GM23248 (cell line): ENCODE measurements around the gene HRH4. TPM values are rescaled to one million over a fixed set of nuclear protein-coding genes. Genes with fewer than 3 reads are reported as not detected.

Experiments used
- DNase-seq: peaks from one replicate; pipeline ENCODE4 v3.0.0-alpha.2; 2015
- H2AFZ ChIP-seq: fragments of 200-600 bp; sonication (generic); 2 replicates; pipeline ENCODE4 v1.6.1; 2016; ENCODE audit warnings: antibody characterized with exemption
- H3F3A ChIP-seq: fragments of 200-600 bp; sonication (generic); 2 replicates; pipeline ENCODE4 v1.6.1; 2016; ENCODE audit warnings: mild to moderate bottlenecking, antibody characterized with exemption, mixed run types; ENCODE audit not compliant: insufficient read depth
- H3K27ac ChIP-seq: fragments of 200-600 bp; sonication (generic); 2 replicates; pipeline ENCODE4 v1.5.1; 2016; ENCODE audit warnings: mild to moderate bottlenecking
- H3K27me3 ChIP-seq: fragments of 200-600 bp; sonication (generic); replicated peaks from 2 replicates; pipeline ENCODE4 v1.6.1; 2016; ENCODE audit warnings: mild to moderate bottlenecking; ENCODE audit not compliant: insufficient read depth
- H3K36me3 ChIP-seq: fragments of 200-600 bp; sonication (generic); 2 replicates; pipeline ENCODE4 v1.6.1; 2016; ENCODE audit warnings: low read depth, mild to moderate bottlenecking
- H3K4me1 ChIP-seq: fragments of 200-600 bp; sonication (generic); 2 replicates; pipeline ENCODE4 v1.6.1; 2016; ENCODE audit warnings: mild to moderate bottlenecking; ENCODE audit not compliant: insufficient read depth
- H3K4me2 ChIP-seq: fragments of 200-600 bp; sonication (generic); one replicate; pipeline ENCODE4 v1.6.1; 2016; ENCODE audit warnings: mild to moderate bottlenecking; ENCODE audit not compliant: unreplicated experiment
- H3K4me3 ChIP-seq: fragments of 200-600 bp; sonication (generic); 2 replicates; pipeline ENCODE4 v1.5.1; 2016; ENCODE audit warnings: mild to moderate bottlenecking
- H3K79me2 ChIP-seq: fragments of 200-600 bp; sonication (generic); 2 replicates; pipeline ENCODE4 v1.6.1; 2016; ENCODE audit warnings: mild to moderate bottlenecking; ENCODE audit not compliant: insufficient read depth
- H3K9ac ChIP-seq: fragments of 200-600 bp; sonication (generic); 2 replicates; pipeline ENCODE4 v1.6.1; 2016; ENCODE audit warnings: mild to moderate bottlenecking
- H3K9me2 ChIP-seq: fragments of 200-600 bp; sonication (generic); 2 replicates; pipeline ENCODE4 v1.6.1; 2016; ENCODE audit warnings: mixed run types, mild to moderate bottlenecking, moderate library complexity; ENCODE audit not compliant: insufficient read depth
- H3K9me3 ChIP-seq: fragments of 200-600 bp; sonication (generic); one replicate; pipeline ENCODE4 v1.6.1; 2017; ENCODE audit warnings: low read depth
- H4K20me1 ChIP-seq: fragments of 200-600 bp; sonication (generic); 2 replicates; pipeline ENCODE4 v1.6.0; 2016; ENCODE audit not compliant: insufficient read depth
- EZH2 ChIP-seq: fragments of 200-600 bp; sonication (generic); IDR thresholded peaks from 2 replicates; pipeline ENCODE4 v1.6.1; 2018; ENCODE audit warnings: antibody characterized with exemption, mild to moderate bottlenecking; ENCODE audit not compliant: insufficient read depth, poor library complexity, severe bottlenecking
- EZH2phosphoT487 ChIP-seq: fragments of 200-600 bp; sonication (generic); IDR thresholded peaks from 2 replicates; pipeline ENCODE4 v1.6.1; 2018; ENCODE audit warnings: antibody characterized with exemption, moderate library complexity, mild to moderate bottlenecking, low read depth; ENCODE audit not compliant: insufficient read depth
- WGBS, 2 experiments: methylation state at CpG; one replicate each; pipeline ENCODE4 v1.1.6; 2015 to 2017; ENCODE audit warnings: low lambda C conversion rate in 2 of 2, low coverage in 1 of 2; ENCODE audit errors: missing lambda C conversion rate in 2 of 2; 5-methylcytosine and 5-hydroxymethylcytosine counted together
- in situ Hi-C: fragments of 300-500 bp; cut with MboI; formaldehyde crosslinking; loops from 2 replicates; pipeline ENCODE4 v1.15.0; 2020
- polyA plus RNA-seq: library from polyadenylated mRNA; unstranded; fragments of >200 nt; fragmentation: Nextera tagmentation; extraction: Ambion mirVana; gene quantifications from 2 replicates; pipeline ENCODE4 v1.2.1, GENCODE V29; 2016
- total RNA-seq: library from RNA; depleted of rRNA; stranded (reverse); fragments of >200 nt; shearing (Covaris generic); gene quantifications from 2 replicates; pipeline ENCODE4 v1.2.3, GENCODE V29; 2014

Gene HRH4
- total and polyA plus RNA-seq, 2 experiments from 2014 or later = not detected

GRCh38 chr18:24446453-24446852 lies 14.0 kb upstream of the HRH4 start:
- no peak for DNase-seq
- Histone ChIP-seq H3K27ac (no peak overlapping the region), H3K9me3 (no peaks in the 10 kb centered on the region), H4K20me1 (no peaks in the 10 kb centered on the region), H3K9ac (no peak overlapping the region), H3K36me3 (peaks cover 68% of the 10 kb centered on the region), H3K79me2 (no peaks in the 10 kb centered on the region), H3K9me2 (no peaks in the 10 kb centered on the region), H3K4me2 (no peak overlapping the region), H3K4me3 (no peak overlapping the region), H3K4me1 (no peaks in the 10 kb centered on the region), H3F3A (no peaks in the 10 kb centered on the region), H3K27me3 (no peaks in the 10 kb centered on the region), H2AFZ (no peak overlapping the region)
- WGBS, 2 experiments = 97 to 100% methylated on average over 1 of the region's 1 CpG
- in situ Hi-C loops = no loop called here
- TF ChIP-seq EZH2phosphoT487 (no peak), EZH2 (no peak)

GRCh38 chr18:24446953-24447538 lies 13.4 kb upstream of the HRH4 start:
- Histone ChIP-seq H4K20me1 (no peaks in the 10 kb centered on the region), H3K9ac (no peak overlapping the region), H3K4me3 (no peak overlapping the region), H3F3A (no peaks in the 10 kb centered on the region), H2AFZ (no peak overlapping the region), H3K27me3 (no peaks in the 10 kb centered on the region), H3K79me2 (no peaks in the 10 kb centered on the region), H3K4me2 (no peak overlapping the region), H3K27ac (no peak overlapping the region), H3K9me3 (no peaks in the 10 kb centered on the region), H3K4me1 (no peaks in the 10 kb centered on the region), H3K9me2 (no peaks in the 10 kb centered on the region), H3K36me3 (peaks cover 64% of the 10 kb centered on the region)
- TF ChIP-seq EZH2 (no peak), EZH2phosphoT487 (no peak)
- WGBS, 2 experiments = 94 to 96% methylated on average over 1 of the region's 1 CpG
- in situ Hi-C loops = no loop called here
- peak; percentile 13 for DNase-seq

GRCh38 chr18:24447961-24448360 lies 12.5 kb upstream of the HRH4 start:
- TF ChIP-seq EZH2phosphoT487 (no peak), EZH2 (no peak)
- Histone ChIP-seq H3K79me2 (no peaks in the 10 kb centered on the region), H3K27me3 (no peaks in the 10 kb centered on the region), H3K9me3 (no peaks in the 10 kb centered on the region), H3K9ac (no peak overlapping the region), H4K20me1 (no peaks in the 10 kb centered on the region), H3K4me3 (no peak overlapping the region), H3K36me3 (peaks cover 62% of the 10 kb centered on the region), H3K9me2 (no peaks in the 10 kb centered on the region), H3K4me2 (no peak overlapping the region), H3K27ac (no peak overlapping the region), H2AFZ (no peak overlapping the region), H3F3A (no peaks in the 10 kb centered on the region), H3K4me1 (no peaks in the 10 kb centered on the region)
- DNase-seq = no peak
- 90 to 100% methylated on average over 1 of the region's 1 CpG for WGBS, 2 experiments
- in situ Hi-C loops = no loop called here

GRCh38 chr18:24456549-24456948 lies 3.9 kb upstream of the HRH4 start:
- no peaks in the 10 kb centered on the region for H4K20me1 ChIP-seq
- H3K27me3 ChIP-seq = no peaks in the 10 kb centered on the region
- no peaks in the 10 kb centered on the region for H3K79me2 ChIP-seq
- no peaks in the 10 kb centered on the region for H3F3A ChIP-seq
- no peak for DNase-seq
- WGBS, 2 experiments = 87 to 90% methylated on average over 4 of the region's 4 CpGs
- in situ Hi-C loops = no loop called here
- H3K9me3 ChIP-seq = no peaks in the 10 kb centered on the region
- no peaks in the 10 kb centered on the region for H3K4me1 ChIP-seq
- no peak overlapping the region for H3K4me3 ChIP-seq
- H3K9ac ChIP-seq = no peak overlapping the region
- no peaks in the 10 kb centered on the region; the same call in 1 of the 2 replicates for H3K36me3 ChIP-seq
- H3K9me2 ChIP-seq = no peaks in the 10 kb centered on the region
- H2AFZ ChIP-seq = no peak overlapping the region
- TF ChIP-seq EZH2phosphoT487 = no peak
- TF ChIP-seq EZH2 = no peak
- no peak overlapping the region for H3K4me2 ChIP-seq
- no peak overlapping the region for H3K27ac ChIP-seq

- H4K20me1 ChIP-seq = no peaks in the 10 kb centered on the region
- no peaks in the 10 kb centered on the region for H3F3A ChIP-seq
- H3K4me2 ChIP-seq = no peak overlapping the region
- H3K9ac ChIP-seq = no peak overlapping the region
- H3K36me3 ChIP-seq = no peaks in the 10 kb centered on the region
- 88 to 97% methylated on average over 4 of the region's 4 CpGs for WGBS, 2 experiments
- H3K4me1 ChIP-seq = no peaks in the 10 kb centered on the region
- H3K27me3 ChIP-seq = no peaks in the 10 kb centered on the region
- no peak overlapping the region for H3K4me3 ChIP-seq
- TF ChIP-seq EZH2phosphoT487 = no peak
- no peak for TF ChIP-seq EZH2
- no peaks in the 10 kb centered on the region for H3K9me2 ChIP-seq
- in situ Hi-C loops = no loop called here
- no peaks in the 10 kb centered on the region for H3K79me2 ChIP-seq
- H2AFZ ChIP-seq = no peak overlapping the region
- DNase-seq = no peak
- H3K9me3 ChIP-seq = no peaks in the 10 kb centered on the region
- H3K27ac ChIP-seq = no peak overlapping the region
Measured at GRCh38 chr18:24459772-24460171, 665 bp upstream of the HRH4 start.
